ENCODE measurements around the gene IGFBP2. TPM values are rescaled to one million over a fixed set of nuclear protein-coding genes. Genes with fewer than 3 reads are reported as not detected.

IGFBP2 gene
- polyA plus RNA-seq, 1 donor (not counting 4 experiments of a cell fraction or from before 2014, with no cell fraction given): 10.2 TPM

DNA sequence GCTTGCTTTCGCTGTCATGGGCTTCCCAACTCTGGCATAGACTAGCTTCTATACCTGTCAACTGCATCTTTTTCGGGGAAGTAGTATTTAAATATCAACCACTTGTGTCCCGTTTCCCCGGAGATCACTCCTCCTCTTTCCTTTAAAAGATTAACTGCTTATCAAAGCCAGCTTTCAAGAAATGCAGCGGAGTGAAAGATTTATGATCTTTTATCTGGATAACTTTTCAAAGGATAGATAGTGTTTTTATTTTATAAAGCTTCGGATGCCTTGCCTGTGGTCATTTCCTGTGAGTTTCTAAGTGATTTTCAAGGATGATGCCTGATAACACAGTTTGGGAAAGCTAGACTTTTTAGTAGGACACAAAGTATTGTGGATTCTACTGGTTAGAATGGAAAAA lies 65.1 kb downstream of the IGFBP2 start:
- Histone ChIP-seq H4K20me1 (ENCODE audit: control insufficient read depth, extremely low read depth, insufficient read depth, low read length) (no peaks in the 10 kb centered on the region), H2AFZ (ENCODE audit: control insufficient read depth, low read length) (no peak overlapping the region), H3K9me3 (ENCODE audit: control insufficient read depth, low read depth, low read length) (no peaks in the 10 kb centered on the region), H3K9ac (ENCODE audit: control insufficient read depth, extremely low read depth, insufficient read depth, low read length) (no peak overlapping the region), H3K4me3 (ENCODE audit: control insufficient read depth in 2 of 3, extremely low read depth in 1 of 3, insufficient read depth in 2 of 3, low read depth in 1 of 3, low read length in 3 of 3) (no peak overlapping the region), H3K27me3 (ENCODE audit: control insufficient read depth, extremely low read depth, insufficient read depth, low read length) (peaks cover 17% of the 10 kb centered on the region), H3K4me2 (ENCODE audit: control insufficient read depth, extremely low read depth, insufficient read depth, low read depth, low read length) (no peak overlapping the region), H3K4me1 (ENCODE audit: control insufficient read depth, extremely low read depth, insufficient read depth, low read length) (peaks cover 29% of the 10 kb centered on the region), H3K27ac (ENCODE audit: control insufficient read depth, insufficient read depth, low read length) (no peak overlapping the region), H3K9me1 (ENCODE audit: control insufficient read depth, extremely low read depth, insufficient read depth, low read length) (no peaks in the 10 kb centered on the region), H3K36me3 (ENCODE audit: control insufficient read depth in 2 of 2, extremely low read depth in 1 of 2, insufficient read depth in 2 of 2, low read length in 2 of 2) (no peaks in the 10 kb centered on the region), H3K79me2 (ENCODE audit: control insufficient read depth, insufficient read depth, low read length) (no peaks in the 10 kb centered on the region)
- TF ChIP-seq, protein P1, sequence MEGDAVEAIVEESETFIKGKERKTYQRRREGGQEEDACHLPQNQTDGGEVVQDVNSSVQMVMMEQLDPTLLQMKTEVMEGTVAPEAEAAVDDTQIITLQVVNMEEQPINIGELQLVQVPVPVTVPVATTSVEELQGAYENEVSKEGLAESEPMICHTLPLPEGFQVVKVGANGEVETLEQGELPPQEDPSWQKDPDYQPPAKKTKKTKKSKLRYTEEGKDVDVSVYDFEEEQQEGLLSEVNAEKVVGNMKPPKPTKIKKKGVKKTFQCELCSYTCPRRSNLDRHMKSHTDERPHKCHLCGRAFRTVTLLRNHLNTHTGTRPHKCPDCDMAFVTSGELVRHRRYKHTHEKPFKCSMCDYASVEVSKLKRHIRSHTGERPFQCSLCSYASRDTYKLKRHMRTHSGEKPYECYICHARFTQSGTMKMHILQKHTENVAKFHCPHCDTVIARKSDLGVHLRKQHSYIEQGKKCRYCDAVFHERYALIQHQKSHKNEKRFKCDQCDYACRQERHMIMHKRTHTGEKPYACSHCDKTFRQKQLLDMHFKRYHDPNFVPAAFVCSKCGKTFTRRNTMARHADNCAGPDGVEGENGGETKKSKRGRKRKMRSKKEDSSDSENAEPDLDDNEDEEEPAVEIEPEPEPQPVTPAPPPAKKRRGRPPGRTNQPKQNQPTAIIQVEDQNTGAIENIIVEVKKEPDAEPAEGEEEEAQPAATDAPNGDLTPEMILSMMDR (optimal IDR thresholded peaks at IDR 0.05 in 1 of 3, IDR thresholded peaks at IDR 0.05 in 1 of 3, conservative IDR thresholded peaks at IDR 0.05 in 1 of 3; ENCODE audit: extremely low read depth in 1 of 3, insufficient read depth in 2 of 3, low read length in 3 of 3): no peak
- no peak for TF ChIP-seq EZH2 (IDR thresholded peaks at IDR 0.05; ENCODE audit: low read length)
- DNase-seq (ENCODE audit: low read depth, low spot score): no peak
- no peak for FAIRE-seq
- dilution Hi-C loops (cut with MboI; ENCODE audit: extremely low pct_ligation_motif_present, low sequenced_read_pairs): no loop called here

DNA sequence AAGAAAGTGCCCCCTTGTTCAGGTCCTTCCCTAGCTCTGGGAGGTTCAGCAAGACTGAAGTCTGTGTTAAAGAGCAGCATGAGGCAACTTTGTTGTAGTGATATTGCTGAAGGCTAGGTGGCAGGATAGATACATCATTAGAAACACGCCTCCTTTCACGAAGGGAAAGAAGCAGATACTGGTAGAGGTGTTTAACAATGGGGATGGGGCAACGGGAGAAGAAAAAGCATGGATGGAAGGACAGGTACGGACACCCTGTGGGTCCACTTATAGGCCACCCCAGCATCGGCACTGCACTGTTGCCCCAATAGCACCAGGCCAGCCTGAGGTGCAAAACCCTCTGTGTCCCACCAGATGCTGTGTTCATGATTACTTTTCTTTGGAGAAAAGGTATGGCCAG lies 65.7 kb downstream of the IGFBP2 start:
- H3K79me2 ChIP-seq (ENCODE audit: control insufficient read depth, insufficient read depth, low read length): no peaks in the 10 kb centered on the region
- H2AFZ ChIP-seq (ENCODE audit: control insufficient read depth, low read length): no peak overlapping the region
- no peak overlapping the region for H3K4me3 ChIP-seq (ENCODE audit: control insufficient read depth in 2 of 3, extremely low read depth in 1 of 3, insufficient read depth in 2 of 3, low read depth in 1 of 3, low read length in 3 of 3)
- no peak overlapping the region for H3K4me2 ChIP-seq (ENCODE audit: control insufficient read depth, extremely low read depth, insufficient read depth, low read depth, low read length)
- dilution Hi-C loops (cut with MboI; ENCODE audit: extremely low pct_ligation_motif_present, low sequenced_read_pairs): no loop called here
- H3K9me3 ChIP-seq (ENCODE audit: control insufficient read depth, low read depth, low read length): no peaks in the 10 kb centered on the region
- H3K4me1 ChIP-seq (ENCODE audit: control insufficient read depth, extremely low read depth, insufficient read depth, low read length): peaks cover 25% of the 10 kb centered on the region
- H3K9ac ChIP-seq (ENCODE audit: control insufficient read depth, extremely low read depth, insufficient read depth, low read length): no peak overlapping the region
- DNase-seq (ENCODE audit: low read depth, low spot score) (no peak), FAIRE-seq (peak; percentile 99)
- no peak overlapping the region for H3K27ac ChIP-seq (ENCODE audit: control insufficient read depth, insufficient read depth, low read length)
- H4K20me1 ChIP-seq (ENCODE audit: control insufficient read depth, extremely low read depth, insufficient read depth, low read length): no peaks in the 10 kb centered on the region
- no peaks in the 10 kb centered on the region for H3K9me1 ChIP-seq (ENCODE audit: control insufficient read depth, extremely low read depth, insufficient read depth, low read length)
- H3K27me3 ChIP-seq (ENCODE audit: control insufficient read depth, extremely low read depth, insufficient read depth, low read length): peaks cover 14% of the 10 kb centered on the region
- H3K36me3 ChIP-seq (ENCODE audit: control insufficient read depth in 2 of 2, extremely low read depth in 1 of 2, insufficient read depth in 2 of 2, low read length in 2 of 2): no peaks in the 10 kb centered on the region
- TF ChIP-seq, protein P1 (optimal IDR thresholded peaks at IDR 0.05 in 1 of 3, IDR thresholded peaks at IDR 0.05 in 1 of 3, conservative IDR thresholded peaks at IDR 0.05 in 1 of 3; ENCODE audit: extremely low read depth in 1 of 3, insufficient read depth in 2 of 3, low read length in 3 of 3): peak; percentile 66 to 89 (median 75)
- TF ChIP-seq EZH2 (IDR thresholded peaks at IDR 0.05; ENCODE audit: low read length): no peak

Data from keratinocyte (primary cell).